Fibroblast of lung (primary cell): Measurements from ENCODE around the gene ASAP2. TPM values are rescaled to one million over a fixed set of nuclear protein-coding genes. Genes with fewer than 3 reads are reported as not detected.

Experiments used
- DNase-seq, 2 donors: peaks; one replicate each; pipeline versions ENCODE4 v3.0.0 to v3.0.0-alpha.2; 2010; ENCODE audit warnings: low read depth in 2 of 2
- H2AFZ ChIP-seq: 2 replicates; pipeline ENCODE4 v1.5.1; 2012; ENCODE audit warnings: low read length, control low read depth, inconsistent platforms
- H3K27ac ChIP-seq: 2 replicates; pipeline ENCODE4 v1.5.1; 2011; ENCODE audit warnings: low read length, control low read depth; ENCODE audit not compliant: insufficient read depth
- H3K27me3 ChIP-seq: 2 replicates; pipeline ENCODE4 v1.5.1; 2011; ENCODE audit warnings: mild to moderate bottlenecking, low read length; ENCODE audit not compliant: control insufficient read depth, insufficient read depth
- H3K36me3 ChIP-seq: 2 replicates; pipeline ENCODE4 v1.5.1; 2011; ENCODE audit warnings: low read length; ENCODE audit not compliant: control insufficient read depth, insufficient read depth
- H3K4me1 ChIP-seq: 2 replicates; pipeline ENCODE4 v1.5.1; 2011; ENCODE audit warnings: low read length; ENCODE audit not compliant: control insufficient read depth, insufficient read depth; ENCODE audit errors: extremely low read depth
- H3K4me2 ChIP-seq: 2 replicates; pipeline ENCODE4 v1.5.1; 2011; ENCODE audit warnings: low read length, control low read depth; ENCODE audit not compliant: insufficient read depth; ENCODE audit errors: extremely low read depth
- H3K4me3 ChIP-seq, 4 experiments: fragments of 200-600 bp in 1 of 4; sonication (generic) in 1 of 4; replicated peaks in 1 of 4; 2 replicates each; pipeline ENCODE4 v1.5.1; 2011 to 2016; ENCODE audit warnings: low read length in 4 of 4, low read depth in 3 of 4, mild to moderate bottlenecking in 3 of 4, control low read depth in 2 of 4, inconsistent platforms in 1 of 4, mixed read lengths in 1 of 4; ENCODE audit not compliant: insufficient read depth in 1 of 4; ENCODE audit errors: control extremely low read depth in 1 of 4
- H3K79me2 ChIP-seq: 2 replicates; pipeline ENCODE4 v1.5.1; 2012; ENCODE audit warnings: mild to moderate bottlenecking, low read length, inconsistent platforms; ENCODE audit not compliant: control insufficient read depth, insufficient read depth
- H3K9ac ChIP-seq: 2 replicates; pipeline ENCODE4 v1.5.1; 2011; ENCODE audit warnings: mild to moderate bottlenecking, low read length, control low read depth; ENCODE audit not compliant: insufficient read depth
- H3K9me3 ChIP-seq: 2 replicates; pipeline ENCODE4 v1.5.1; 2012; ENCODE audit warnings: low read depth, low read length; ENCODE audit not compliant: control insufficient read depth, insufficient read depth
- H4K20me1 ChIP-seq: 2 replicates; pipeline ENCODE4 v1.5.1; 2011; ENCODE audit warnings: low read length; ENCODE audit not compliant: control insufficient read depth, insufficient read depth; ENCODE audit errors: extremely low read depth
- EZH2 ChIP-seq: IDR thresholded peaks from 2 replicates; pipeline ENCODE4 v1.5.1; 2012; ENCODE audit warnings: low read length, control low read depth, mild to moderate bottlenecking; ENCODE audit errors: missing control alignments
- polyA plus RNA-seq, 2 donors: library from polyadenylated mRNA; depleted of rRNA in 1 of 2; stranded (reverse) in 1 of 2; unstranded in 1 of 2; fragments of >200 nt; gene quantifications; 2 replicates each; pipeline ENCODE4 v1.2.1, GENCODE V29; 2011 to 2012; ENCODE audit warnings: missing spikeins in 1 of 2
- total RNA-seq: library from RNA; depleted of rRNA; stranded (reverse); fragments of >200 nt; gene quantifications from 2 replicates; pipeline ENCODE4 v1.2.1, GENCODE V29; 2014
- TF ChIP-seq, protein P1 (sequence below), 2 donors: IDR thresholded peaks in 1 of 2; conservative IDR thresholded peaks in 1 of 2; 1 replicate in 1 of 2; 2 replicates in 1 of 2; pipeline ENCODE4 v1.5.1; 2011 to 2012; ENCODE audit warnings: low read length in 2 of 2, control low read depth in 1 of 2, inconsistent platforms in 1 of 2, low read depth in 1 of 2, mild to moderate bottlenecking in 1 of 2

The ASAP2 gene
- total and polyA plus RNA-seq, 2 donors (not counting 1 experiment from before 2014, with no cell fraction given) = 19.2 to 19.9 TPM

DNA sequence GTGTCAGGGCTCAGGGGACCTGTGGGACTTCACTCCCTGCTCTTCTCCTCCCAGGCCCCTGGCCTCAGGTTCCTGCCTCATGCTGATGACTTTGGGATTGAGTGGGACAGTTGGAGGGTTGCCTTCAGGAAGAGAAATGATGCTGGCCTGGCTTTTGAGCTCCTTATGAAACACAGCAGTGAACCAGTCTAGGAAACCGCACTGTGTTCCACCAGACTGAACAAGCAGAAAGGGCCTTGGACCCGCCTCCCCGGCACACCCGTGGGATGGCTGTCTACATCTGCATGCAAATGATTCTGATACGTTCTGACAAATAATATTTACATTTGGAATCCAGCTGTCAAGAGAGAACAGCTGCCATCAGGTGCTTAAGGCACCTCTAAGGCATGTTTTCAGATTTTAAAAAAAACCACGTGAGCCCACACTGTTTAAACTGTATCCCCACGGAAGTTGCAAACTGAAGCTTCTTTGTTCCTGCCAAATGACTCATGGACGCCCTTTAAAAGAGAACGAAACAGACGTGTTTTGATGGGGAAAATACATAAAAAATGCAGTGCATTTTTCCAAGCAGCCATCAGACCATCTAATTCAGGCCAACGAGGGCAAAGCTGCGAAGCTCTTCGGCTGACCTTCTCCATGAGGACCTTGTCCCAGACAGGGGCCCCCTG lies 27.6 kb upstream of the ASAP2 start:
- Histone ChIP-seq H3K9ac (no peak overlapping the region), H4K20me1 (no peaks in the 10 kb centered on the region), H3K9me3 (no peaks in the 10 kb centered on the region), H3K79me2 (no peaks in the 10 kb centered on the region), H3K4me1 (peaks cover 15% of the 10 kb centered on the region), H3K4me2 (peak overlapping the region; percentile 72), H3K27me3 (no peaks in the 10 kb centered on the region), H3K27ac (peak overlapping the region; percentile 64), H2AFZ (peak overlapping the region; percentile 52), H3K4me3 (peak overlapping the region in 1 of 4 experiments; percentile 14), H3K36me3 (no peaks in the 10 kb centered on the region)
- TF ChIP-seq EZH2 = no peak
- TF ChIP-seq, protein P1, sequence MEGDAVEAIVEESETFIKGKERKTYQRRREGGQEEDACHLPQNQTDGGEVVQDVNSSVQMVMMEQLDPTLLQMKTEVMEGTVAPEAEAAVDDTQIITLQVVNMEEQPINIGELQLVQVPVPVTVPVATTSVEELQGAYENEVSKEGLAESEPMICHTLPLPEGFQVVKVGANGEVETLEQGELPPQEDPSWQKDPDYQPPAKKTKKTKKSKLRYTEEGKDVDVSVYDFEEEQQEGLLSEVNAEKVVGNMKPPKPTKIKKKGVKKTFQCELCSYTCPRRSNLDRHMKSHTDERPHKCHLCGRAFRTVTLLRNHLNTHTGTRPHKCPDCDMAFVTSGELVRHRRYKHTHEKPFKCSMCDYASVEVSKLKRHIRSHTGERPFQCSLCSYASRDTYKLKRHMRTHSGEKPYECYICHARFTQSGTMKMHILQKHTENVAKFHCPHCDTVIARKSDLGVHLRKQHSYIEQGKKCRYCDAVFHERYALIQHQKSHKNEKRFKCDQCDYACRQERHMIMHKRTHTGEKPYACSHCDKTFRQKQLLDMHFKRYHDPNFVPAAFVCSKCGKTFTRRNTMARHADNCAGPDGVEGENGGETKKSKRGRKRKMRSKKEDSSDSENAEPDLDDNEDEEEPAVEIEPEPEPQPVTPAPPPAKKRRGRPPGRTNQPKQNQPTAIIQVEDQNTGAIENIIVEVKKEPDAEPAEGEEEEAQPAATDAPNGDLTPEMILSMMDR (conservative IDR thresholded peaks at IDR 0.05 in 1 of 2, IDR thresholded peaks at IDR 0.05 in 1 of 2; ENCODE audit: low read depth in 1 of 2, low read length in 2 of 2) = no peak
- peak; percentile 90 to 92 for DNase-seq

DNA sequence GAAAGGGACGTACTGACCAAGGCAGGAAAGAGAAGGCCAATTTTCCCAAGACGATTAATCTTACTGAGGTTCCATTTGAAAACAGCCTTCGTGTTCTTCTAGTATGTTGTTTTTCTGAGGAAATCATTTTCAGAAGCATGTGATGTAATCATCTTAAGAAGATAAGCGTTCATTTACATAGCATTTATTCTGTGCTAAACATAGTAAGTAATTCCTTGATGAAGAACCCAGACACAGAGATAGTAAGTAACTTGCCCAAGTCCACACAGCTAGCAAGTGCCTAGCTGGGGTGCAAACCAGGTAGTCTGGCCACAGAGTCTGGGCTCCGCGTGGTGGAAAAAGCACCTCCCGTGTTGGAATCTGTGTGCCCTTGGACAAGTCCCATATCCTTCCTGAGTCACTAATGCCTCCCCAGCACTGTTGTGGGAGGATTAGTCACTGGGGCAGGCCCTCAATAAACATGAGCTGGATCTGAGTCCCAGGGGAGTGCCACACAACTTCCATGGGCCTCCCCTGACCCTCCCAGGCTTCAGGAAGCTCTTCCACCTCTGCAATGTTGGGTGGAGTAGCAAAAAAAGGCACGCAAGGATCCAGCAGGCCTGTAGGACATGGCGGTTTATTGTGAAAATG lies 26.9 kb upstream of the ASAP2 start:
- Histone ChIP-seq H3K27ac (peak overlapping the region; percentile 64), H4K20me1 (no peaks in the 10 kb centered on the region), H2AFZ (peak overlapping the region; percentile 52), H3K4me3 (peak overlapping the region in 1 of 4 experiments; percentile 14), H3K27me3 (no peaks in the 10 kb centered on the region), H3K9me3 (no peaks in the 10 kb centered on the region), H3K36me3 (no peaks in the 10 kb centered on the region), H3K79me2 (no peaks in the 10 kb centered on the region), H3K4me2 (peak overlapping the region; percentile 61), H3K9ac (no peak overlapping the region), H3K4me1 (peaks cover 15% of the 10 kb centered on the region)
- peak; percentile 87 to 95 for DNase-seq
- no peak for TF ChIP-seq EZH2
- TF ChIP-seq, protein P1 (conservative IDR thresholded peaks at IDR 0.05 in 1 of 2, IDR thresholded peaks at IDR 0.05 in 1 of 2; ENCODE audit: low read depth in 1 of 2, low read length in 2 of 2) = no peak

DNA sequence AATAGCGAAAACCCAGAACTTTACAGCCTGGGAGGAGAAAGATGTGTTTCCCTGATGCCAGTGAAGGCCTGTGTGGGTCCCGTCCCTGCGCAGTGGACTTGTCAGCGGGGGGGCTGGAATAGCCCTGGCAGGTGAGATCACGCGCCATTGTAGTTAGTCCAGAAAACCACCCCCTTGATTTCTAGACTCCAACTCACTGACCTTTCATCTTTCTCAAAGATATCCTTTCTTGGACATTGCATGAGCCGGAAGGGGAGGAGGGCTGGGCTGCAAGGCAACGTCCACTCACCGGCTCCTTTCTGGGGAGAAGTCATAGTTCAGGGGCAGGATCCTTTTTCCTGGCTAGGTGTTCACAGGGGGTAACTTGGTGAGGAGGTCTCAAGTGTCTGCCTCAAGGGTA lies 22.3 kb upstream of the ASAP2 start:
- Histone ChIP-seq H4K20me1 (no peaks in the 10 kb centered on the region), H3K36me3 (no peaks in the 10 kb centered on the region), H3K9me3 (no peaks in the 10 kb centered on the region), H3K4me2 (no peak overlapping the region), H3K27me3 (no peaks in the 10 kb centered on the region), H3K27ac (no peak overlapping the region), H3K79me2 (no peaks in the 10 kb centered on the region), H3K4me1 (peaks cover 7% of the 10 kb centered on the region), H2AFZ (no peak overlapping the region), H3K4me3 (no peak overlapping the region), H3K9ac (no peak overlapping the region)
- DNase-seq = no peak
- TF ChIP-seq, protein P1 (conservative IDR thresholded peaks at IDR 0.05 in 1 of 2, IDR thresholded peaks at IDR 0.05 in 1 of 2; ENCODE audit: low read depth in 1 of 2, low read length in 2 of 2) = no peak
- no peak for TF ChIP-seq EZH2
